Measurements from ENCODE around the gene TMC3.

Gene TMC3

DNA sequence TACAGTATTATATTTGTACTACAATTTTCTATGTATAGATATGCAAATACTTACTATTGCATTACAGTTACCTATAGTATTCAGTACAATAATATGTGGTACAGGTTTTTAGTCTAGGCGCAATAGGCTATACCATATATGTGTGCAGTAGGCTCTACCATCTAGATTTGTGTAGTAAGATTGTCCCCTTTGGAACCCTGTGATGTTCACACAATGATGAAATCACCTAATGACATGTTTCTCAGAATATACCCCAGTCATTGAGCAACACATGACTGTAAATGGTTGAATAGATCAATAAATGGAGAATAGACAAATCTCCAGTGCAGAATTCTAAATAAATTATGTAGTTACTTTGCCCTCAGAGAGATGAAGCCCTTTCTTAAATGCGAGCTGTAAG lies 17.6 kb upstream of the TMC3 start:
- TF ChIP-seq EZH2 (IDR thresholded peaks at IDR 0.05; ENCODE audit: borderline replicate concordance, low read length), result no peak
- TF ChIP-seq CTCF (IDR thresholded peaks at IDR 0.05; ENCODE audit: low read length), result no peak
- H3K9ac ChIP-seq (ENCODE audit: low read length), result no peak overlapping the region

DNA sequence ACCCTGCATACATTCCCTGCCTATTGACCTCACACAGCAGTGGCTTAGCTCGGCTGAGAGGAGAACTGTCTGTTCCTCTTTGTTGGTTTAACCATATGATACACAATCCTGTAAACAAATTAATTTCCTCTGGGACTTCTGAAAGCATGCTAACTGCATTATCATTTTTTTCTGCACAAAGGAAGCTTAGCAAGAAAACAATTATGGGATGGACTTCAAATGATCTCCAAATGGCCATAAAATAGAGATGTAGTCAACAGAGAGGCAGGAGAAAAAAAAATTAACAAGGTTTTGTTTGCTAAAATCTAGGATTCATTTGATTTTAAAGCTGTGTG lies 14.4 kb upstream of the TMC3 start:
- H4K20me1 ChIP-seq (ENCODE audit: insufficient read depth, low read length), result no peaks in the 10 kb centered on the region
- no peak overlapping the region for H3K9ac ChIP-seq (ENCODE audit: low read length)
- no peak overlapping the region for H2AFZ ChIP-seq (ENCODE audit: low read length)
- no peak overlapping the region for H3K4me3 ChIP-seq (ENCODE audit: low read depth, low read length, poor library complexity, severe bottlenecking)
- H3K9me2 ChIP-seq (ENCODE audit: low read depth, low read length), result no peaks in the 10 kb centered on the region
- no peak overlapping the region for H3K4me2 ChIP-seq (ENCODE audit: low read length)
- H3K36me3 ChIP-seq (ENCODE audit: insufficient read depth, low read length), result no peaks in the 10 kb centered on the region
- no peaks in the 10 kb centered on the region for H3K27me3 ChIP-seq (ENCODE audit: insufficient read depth, low read length)
- H3K79me2 ChIP-seq (ENCODE audit: insufficient read depth, low read length), result no peaks in the 10 kb centered on the region
- H3K27ac ChIP-seq (ENCODE audit: low read depth, low read length, poor library complexity, severe bottlenecking), result no peak overlapping the region
- no peaks in the 10 kb centered on the region for H3F3A ChIP-seq (ENCODE audit: insufficient read depth, low read length)
- H3K9me3 ChIP-seq (ENCODE audit: low read length), result no peaks in the 10 kb centered on the region
- TF ChIP-seq EZH2 (IDR thresholded peaks at IDR 0.05; ENCODE audit: borderline replicate concordance, low read length) (no peak), CTCF (IDR thresholded peaks at IDR 0.05; ENCODE audit: low read length) (no peak)
- H3K4me1 ChIP-seq (ENCODE audit: insufficient read depth, low read length, severe bottlenecking), result no peaks in the 10 kb centered on the region

More for the DNA sequence above, 17.6 kb upstream of the TMC3 start:
- no peaks in the 10 kb centered on the region for H3K27me3 ChIP-seq (ENCODE audit: insufficient read depth, low read length)
- H3F3A ChIP-seq (ENCODE audit: insufficient read depth, low read length), result no peaks in the 10 kb centered on the region
- no peak overlapping the region for H3K4me2 ChIP-seq (ENCODE audit: low read length)
- H3K79me2 ChIP-seq (ENCODE audit: insufficient read depth, low read length), result no peaks in the 10 kb centered on the region
- H4K20me1 ChIP-seq (ENCODE audit: insufficient read depth, low read length), result no peaks in the 10 kb centered on the region
- no peaks in the 10 kb centered on the region for H3K9me3 ChIP-seq (ENCODE audit: low read length)
- no peak overlapping the region for H3K27ac ChIP-seq (ENCODE audit: low read depth, low read length, poor library complexity, severe bottlenecking)
- no peak overlapping the region for H3K4me3 ChIP-seq (ENCODE audit: low read depth, low read length, poor library complexity, severe bottlenecking)
- no peaks in the 10 kb centered on the region for H3K36me3 ChIP-seq (ENCODE audit: insufficient read depth, low read length)
- H3K4me1 ChIP-seq (ENCODE audit: insufficient read depth, low read length, severe bottlenecking), result no peaks in the 10 kb centered on the region
- H2AFZ ChIP-seq (ENCODE audit: low read length), result no peak overlapping the region
- H3K9me2 ChIP-seq (ENCODE audit: low read depth, low read length), result no peaks in the 10 kb centered on the region

GRCh38 chr15:81387621-81388435 lies 13.8 kb upstream of the TMC3 start:
- Histone ChIP-seq H3K9ac (ENCODE audit: low read length) (no peak overlapping the region), H2AFZ (ENCODE audit: low read length) (no peak overlapping the region), H3K27ac (ENCODE audit: low read depth, low read length, poor library complexity, severe bottlenecking) (no peak overlapping the region), H3K9me3 (ENCODE audit: low read length) (no peaks in the 10 kb centered on the region), H3F3A (ENCODE audit: insufficient read depth, low read length) (no peaks in the 10 kb centered on the region), H4K20me1 (ENCODE audit: insufficient read depth, low read length) (no peaks in the 10 kb centered on the region), H3K9me2 (ENCODE audit: low read depth, low read length) (no peaks in the 10 kb centered on the region), H3K4me3 (ENCODE audit: low read depth, low read length, poor library complexity, severe bottlenecking) (no peak overlapping the region), H3K79me2 (ENCODE audit: insufficient read depth, low read length) (no peaks in the 10 kb centered on the region), H3K4me1 (ENCODE audit: insufficient read depth, low read length, severe bottlenecking) (no peaks in the 10 kb centered on the region), H3K4me2 (ENCODE audit: low read length) (no peak overlapping the region), H3K36me3 (ENCODE audit: insufficient read depth, low read length) (no peaks in the 10 kb centered on the region), H3K27me3 (ENCODE audit: insufficient read depth, low read length) (no peaks in the 10 kb centered on the region)
- TF ChIP-seq EZH2 (IDR thresholded peaks at IDR 0.05; ENCODE audit: borderline replicate concordance, low read length) (no peak), CTCF (IDR thresholded peaks at IDR 0.05; ENCODE audit: low read length) (no peak)
